Esophagus (tissue), 2 donors: Measurements from ENCODE around the gene APC. TPM values are rescaled to one million over a fixed set of nuclear protein-coding genes. Genes with fewer than 3 reads are reported as not detected.
A peak's percentile ranks its signal among the peaks of the same experiment; 100 is the strongest.

Experiments used
- H3K27ac ChIP-seq, 2 donors: one replicate each; pipeline ENCODE4 v1.5.1; 2013; ENCODE audit warnings: low read depth in 2 of 2, mild to moderate bottlenecking in 2 of 2, inconsistent platforms in 1 of 2, low read length in 1 of 2, moderate library complexity in 1 of 2
- H3K27me3 ChIP-seq, 2 donors: one replicate each; pipeline ENCODE4 v1.6.1; 2013; ENCODE audit warnings: low read length in 2 of 2, control low read depth in 1 of 2, mild to moderate bottlenecking in 1 of 2; ENCODE audit not compliant: insufficient read depth in 2 of 2, control insufficient read depth in 1 of 2
- H3K36me3 ChIP-seq, 2 donors: one replicate each; pipeline ENCODE4 v1.6.1; 2013; ENCODE audit warnings: low read length in 1 of 2; ENCODE audit not compliant: control insufficient read depth in 2 of 2, insufficient read depth in 2 of 2
- H3K4me1 ChIP-seq, 2 donors: one replicate each; pipeline ENCODE4 v1.6.1; 2013; ENCODE audit warnings: low read length in 1 of 2; ENCODE audit not compliant: control insufficient read depth in 2 of 2, insufficient read depth in 2 of 2
- H3K4me3 ChIP-seq, 2 donors: one replicate each; pipeline ENCODE4 v1.5.1; 2013; ENCODE audit warnings: low read length in 2 of 2, mild to moderate bottlenecking in 2 of 2, low read depth in 1 of 2, moderate library complexity in 1 of 2
- H3K9me3 ChIP-seq, 2 donors: one replicate each; pipeline ENCODE4 v1.6.1; 2013; ENCODE audit warnings: mild to moderate bottlenecking in 2 of 2, low read depth in 1 of 2, low read length in 1 of 2, moderate library complexity in 1 of 2; ENCODE audit not compliant: control insufficient read depth in 2 of 2, insufficient read depth in 1 of 2
- WGBS, 2 donors: extraction: QIAGEN DNeasy Blood & Tissue Kit; methylation state at CpG; one replicate each; pipeline ENCODE4 v1.1.7; 2013; 5-methylcytosine and 5-hydroxymethylcytosine counted together
- polyA plus RNA-seq, 2 donors: library from polyadenylated mRNA; stranded (reverse); fragments of 200-250 nt; gene quantifications; one replicate each; pipeline ENCODE4 v1.2.3, GENCODE V29; 2013
- donor health status: healthy with polysubstance abuse.
- donor health status: Bipolar disorder and iron deficiency.

Gene APC
- 1 to 10 TPM; 4.8 to 5.8 TPM for polyA plus RNA-seq

- WGBS, 2 donors: 1 to 2% methylated on average over 36 of the region's 36 CpGs
- Histone ChIP-seq H3K9me3 (no peaks in the 10 kb centered on the region), H3K36me3 (no peaks in the 10 kb centered on the region), H3K4me3 (peak within 1 kb of the TSS; percentile 70 to 86), H3K4me1 (peaks cover 0 to 7% of the 10 kb centered on the region in 2 donors), H3K27ac (peak within 1 kb of the TSS; percentile 28 to 83), H3K27me3 (no peaks in the 10 kb centered on the region)
Observed at GRCh38 chr5:112737463-112738190, at the start of gene APC. APC (plus strand) TSS chr5:112737885; CDS start chr5:112754891, 17,006 bp downstream.

GRCh38 chr5:112689155-112689909 is 48.4 kb upstream of the APC start:
- 59 to 62% methylated on average over 3 of the region's 3 CpGs for WGBS, 2 donors
- Histone ChIP-seq H3K4me3 (no peak overlapping the region), H3K27me3 (no peaks in the 10 kb centered on the region), H3K4me1 (no peaks in the 10 kb centered on the region), H3K9me3 (no peaks in the 10 kb centered on the region), H3K36me3 (no peaks in the 10 kb centered on the region), H3K27ac (no peak overlapping the region)

- H3K36me3 ChIP-seq: no peaks in the 10 kb centered on the region
- no peak overlapping the region for H3K27ac ChIP-seq
- no peaks in the 10 kb centered on the region for H3K27me3 ChIP-seq
- no peaks in the 10 kb centered on the region for H3K9me3 ChIP-seq
- H3K4me1 ChIP-seq: no peaks in the 10 kb centered on the region
- H3K4me3 ChIP-seq: no peak overlapping the region
- WGBS, 2 donors: 80 to 83% methylated on average over 3 of the region's 3 CpGs
Observed at GRCh38 chr5:112690605-112691338, 46.9 kb upstream of the APC start.

- 63 to 68% methylated on average over 1 of the region's 1 CpG for WGBS, 2 donors
Observed at GRCh38 chr5:112691339-112691680, 46.4 kb upstream of the APC start.

GRCh38 chr5:112691758-112692157 is 45.9 kb upstream of the APC start:
- WGBS, 2 donors: 68 to 69% methylated on average over 3 of the region's 3 CpGs
- H3K4me1 ChIP-seq: no peaks in the 10 kb centered on the region
- H3K27ac ChIP-seq: no peak overlapping the region
- H3K9me3 ChIP-seq: no peaks in the 10 kb centered on the region
- H3K36me3 ChIP-seq: no peaks in the 10 kb centered on the region
- no peaks in the 10 kb centered on the region for H3K27me3 ChIP-seq
- no peak overlapping the region for H3K4me3 ChIP-seq

More at GRCh38 chr5:112691339-112691680, 46.4 kb upstream of the APC start:
- Histone ChIP-seq H3K36me3 (no peaks in the 10 kb centered on the region), H3K4me1 (no peaks in the 10 kb centered on the region), H3K27ac (no peak overlapping the region), H3K27me3 (no peaks in the 10 kb centered on the region), H3K4me3 (no peak overlapping the region), H3K9me3 (no peaks in the 10 kb centered on the region)

- no peaks in the 10 kb centered on the region for H3K9me3 ChIP-seq
- H3K27ac ChIP-seq: no peak overlapping the region
- H3K36me3 ChIP-seq: no peaks in the 10 kb centered on the region
- H3K4me3 ChIP-seq: no peak overlapping the region
- H3K4me1 ChIP-seq: no peaks in the 10 kb centered on the region
- 83 to 91% methylated on average over 1 of the region's 1 CpG for WGBS, 2 donors
- H3K27me3 ChIP-seq: no peaks in the 10 kb centered on the region
Observed at GRCh38 chr5:112692472-112692871, 45.2 kb upstream of the APC start.

GRCh38 chr5:112693301-112693700 is 44.4 kb upstream of the APC start:
- H3K27me3 ChIP-seq: no peaks in the 10 kb centered on the region
- WGBS, 2 donors: 89 to 90% methylated on average over 3 of the region's 3 CpGs
- H3K4me3 ChIP-seq: no peak overlapping the region
- H3K36me3 ChIP-seq: no peaks in the 10 kb centered on the region
- no peaks in the 10 kb centered on the region for H3K9me3 ChIP-seq
- H3K27ac ChIP-seq: no peak overlapping the region
- H3K4me1 ChIP-seq: no peaks in the 10 kb centered on the region

GRCh38 chr5:112694853-112695709 is 42.6 kb upstream of the APC start:
- Histone ChIP-seq H3K9me3 (no peaks in the 10 kb centered on the region), H3K27me3 (no peaks in the 10 kb centered on the region), H3K36me3 (no peaks in the 10 kb centered on the region), H3K4me1 (no peaks in the 10 kb centered on the region), H3K27ac (no peak overlapping the region), H3K4me3 (no peak overlapping the region)
- WGBS, 2 donors: 63 to 67% methylated on average over 3 of the region's 3 CpGs

- Histone ChIP-seq H3K27ac (no peak overlapping the region), H3K36me3 (no peaks in the 10 kb centered on the region), H3K27me3 (no peaks in the 10 kb centered on the region), H3K4me3 (no peak overlapping the region), H3K4me1 (no peaks in the 10 kb centered on the region), H3K9me3 (no peaks in the 10 kb centered on the region)
- 62 to 77% methylated on average over 5 of the region's 5 CpGs for WGBS, 2 donors
Observed at GRCh38 chr5:112696786-112697185, 40.9 kb upstream of the APC start.
